K562 (cell line): Measurements from ENCODE around the gene EGR1. TPM values are rescaled to one million over a fixed set of nuclear protein-coding genes. Genes with fewer than 3 reads are reported as not detected.

Source experiments
- ARNT ChIP-seq, 2 experiments: fragments of 450-650 bp; IDR thresholded peaks; 2 replicates each; pipeline ENCODE4 v1.6.1; 2016; ENCODE audit warnings: mild to moderate bottlenecking in 1 of 2
- FOSL1 ChIP-seq: fragments of 200-800 bp; sonication (Bioruptor generic); conservative IDR thresholded peaks from 2 replicates; pipeline ENCODE4 v1.6.1; 2016; ENCODE audit warnings: missing genetic modification characterization, missing compliant biosample characterization
- GTF2A2 ChIP-seq: IDR thresholded peaks from 2 replicates; pipeline ENCODE4 v1.6.1; 2016; ENCODE audit warnings: mild to moderate bottlenecking, missing genetic modification characterization, missing compliant biosample characterization
- ILF3 ChIP-seq: fragments of 450-650 bp; IDR thresholded peaks from 2 replicates; pipeline ENCODE4 v1.6.1; 2018; ENCODE audit warnings: antibody characterized with exemption, mild to moderate bottlenecking, moderate library complexity, borderline replicate concordance
- MCM5 ChIP-seq: fragments of 450-650 bp; IDR thresholded peaks from 2 replicates; pipeline ENCODE4 v1.6.1; 2016; ENCODE audit warnings: low read depth
- NR2C2 ChIP-seq, 2 experiments: fragments of 200-800 bp in 1 of 2; sonication (Bioruptor generic) in 1 of 2; sonication (generic) in 1 of 2; formaldehyde crosslinking in 1 of 2; IDR thresholded peaks; 2 replicates each; pipeline versions ENCODE4 v1.6.1 to v1.8.0; 2016 to 2022; ENCODE audit warnings: mild to moderate bottlenecking in 1 of 2, missing compliant biosample characterization in 1 of 2, missing genetic modification characterization in 1 of 2, missing genetic modification reagents in 1 of 2
- PBX2 ChIP-seq, 2 experiments: IDR thresholded peaks in 1 of 2; conservative IDR thresholded peaks in 1 of 2; 2 replicates each; pipeline ENCODE4 v1.6.1; 2016; ENCODE audit warnings: low read depth in 2 of 2, mild to moderate bottlenecking in 1 of 2, missing compliant biosample characterization in 1 of 2, missing genetic modification characterization in 1 of 2, moderate library complexity in 1 of 2
- RUNX1 ChIP-seq: sonication (generic); IDR thresholded peaks from 2 replicates; pipeline ENCODE4 v1.6.1; 2016; ENCODE audit warnings: antibody characterized with exemption, low read depth
- SMARCE1 ChIP-seq: fragments of 450-650 bp; IDR thresholded peaks from 2 replicates; pipeline ENCODE4 v1.7.1; 2016; ENCODE audit warnings: mild to moderate bottlenecking
- TCF7L2 ChIP-seq: fragments of 150-350 bp; IDR thresholded peaks from 2 replicates; pipeline ENCODE4 v1.6.1; 2016; ENCODE audit warnings: low read depth, mild to moderate bottlenecking, low read length, moderate library complexity
- XRCC5 ChIP-seq: fragments of 200-400 bp; formaldehyde crosslinking; IDR thresholded peaks from 2 replicates; pipeline ENCODE4 v1.6.1; 2017; ENCODE audit warnings: low read depth, mild to moderate bottlenecking, low read length
- ZBED1 ChIP-seq: IDR thresholded peaks from 2 replicates; pipeline ENCODE4 v1.6.1; 2014
- ZBTB12 ChIP-seq: fragments of 250-450 bp; sonication (Bioruptor Pico); IDR thresholded peaks from 2 replicates; pipeline ENCODE4 v1.4.0; 2020
- ZKSCAN8 ChIP-seq: fragments of 200-800 bp; sonication (Bioruptor generic); IDR thresholded peaks from 2 replicates; pipeline ENCODE4 v1.6.1; 2016; ENCODE audit warnings: missing genetic modification characterization, missing compliant biosample characterization
- ZNF318 ChIP-seq, 2 experiments: fragments of 450-650 bp; IDR thresholded peaks; 2 replicates each; pipeline ENCODE4 v1.6.1; 2016; ENCODE audit warnings: mild to moderate bottlenecking in 2 of 2, borderline replicate concordance in 1 of 2, low read depth in 1 of 2, moderate library complexity in 1 of 2
- polyA plus RNA-seq, 8 experiments: library from polyadenylated mRNA; depleted of rRNA in 4 of 8; stranded (reverse) in 5 of 8; unstranded in 3 of 8; fragments of >200 nt; fragmentation: Nextera tagmentation in 2 of 8; fragmentation: Illumina TruSeq in 1 of 8; extraction: Ambion mirVana in 2 of 8; extraction: Trizol in 1 of 8; gene quantifications; 2 replicates each; pipeline versions ENCODE4 v1.2.1 to v1.2.3, GENCODE V29; 2011 to 2014; ENCODE audit warnings: inconsistent platforms in 1 of 8, missing spikeins in 1 of 8
- total RNA-seq, 7 experiments: library from RNA; depleted of rRNA in 6 of 7; stranded (reverse); fragments of >200 nt in 6 of 7; fragmentation: Illumina TruSeq in 2 of 7; extraction: Trizol in 2 of 7; gene quantifications; 2 replicates each; pipeline versions ENCODE4 v1.2.1 to v1.2.3, GENCODE V29; 2011 to 2021; ENCODE audit warnings: low replicate concordance in 1 of 7

The EGR1 gene
- total and polyA plus RNA-seq, 9 of the 15 experiments (the other 6 are each of a cell fraction or from before 2014, with no cell fraction given), result 1.3 to 132 (median 21.5) TPM

- TF ChIP-seq PBX2 (CRISPR knock-in tag; IDR thresholded peaks at IDR 0.05; ENCODE audit: low read depth) (no peak), PBX2 (tag; conservative IDR thresholded peaks at IDR 0.05; ENCODE audit: low read depth) (no peak), ZBED1 (no peak), ARNT (IDR thresholded peaks at IDR 0.05) (peak in 1 of 2 experiments; percentile 42; a peak in 1 of 4 replicates), RUNX1 (no peak), TCF7L2 (no peak), NR2C2 (CRISPR knock-in tag; IDR thresholded peaks at IDR 0.05) (no peak), NR2C2 (tag; IDR thresholded peaks at IDR 0.05) (no peak), ZKSCAN8 (CRISPR knock-in tag) (no peak), ZNF318 (IDR thresholded peaks at IDR 0.05; ENCODE audit: borderline replicate concordance in 1 of 2, low read depth in 1 of 2) (no peak), ILF3 (no peak), FOSL1 (tag) (no peak), SMARCE1 (no peak), ZBTB12 (CRISPR knock-in tag) (no peak), XRCC5 (peak; percentile 36; the same call in 1 of the 2 replicates), GTF2A2 (tag) (no peak), MCM5 (no peak)
These were observed 5.2 kb downstream of the EGR1 start (continued) for GRCh38 chr5:138470322-138471051.
